Spinal cord (tissue), 10 donors: ENCODE measurements around the gene NKD2. TPM values are rescaled to one million over a fixed set of nuclear protein-coding genes. Genes with fewer than 3 reads are reported as not detected.
A peak's percentile ranks its signal among the peaks of the same experiment; 100 is the strongest.

Experiments
- DNase-seq, 6 donors: peaks; one replicate each; pipeline versions ENCODE4 v3.0.0 to v3.0.0-alpha.2; 2013 to 2015; ENCODE audit warnings: low spot score in 6 of 6, low read depth in 4 of 6
- H3K27ac ChIP-seq: one replicate; pipeline ENCODE4 v1.5.1; 2013; ENCODE audit warnings: low read depth, low read length, control low read depth
- H3K27me3 ChIP-seq: one replicate; pipeline ENCODE4 v1.6.1; 2013; ENCODE audit warnings: low read length; ENCODE audit not compliant: control insufficient read depth, insufficient read depth
- H3K36me3 ChIP-seq: one replicate; pipeline ENCODE4 v1.6.1; 2013; ENCODE audit warnings: low read length; ENCODE audit not compliant: control insufficient read depth, insufficient read depth
- H3K4me1 ChIP-seq: one replicate; pipeline ENCODE4 v1.6.1; 2013; ENCODE audit warnings: low read length; ENCODE audit not compliant: control insufficient read depth, insufficient read depth
- H3K4me3 ChIP-seq: one replicate; pipeline ENCODE4 v1.5.1; 2013; ENCODE audit warnings: low read depth, low read length, control low read depth
- H3K9me3 ChIP-seq: one replicate; pipeline ENCODE4 v1.6.1; 2013; ENCODE audit warnings: low read length; ENCODE audit not compliant: control insufficient read depth, insufficient read depth
- WGBS: methylation state at CpG from one replicate; pipeline ENCODE4 v1.1.5; 2013; ENCODE audit warnings: missing lambda C conversion rate; ENCODE audit not compliant: insufficient coverage; 5-methylcytosine and 5-hydroxymethylcytosine counted together
- polyA plus RNA-seq, 2 donors: library from polyadenylated mRNA; unstranded; fragments of 120-200 nt; gene quantifications; one replicate each; pipeline ENCODE4 v1.2.1, GENCODE V29; 2013; ENCODE audit not compliant: insufficient read length in 2 of 2
- total RNA-seq, 2 donors: library from RNA; depleted of rRNA in 1 of 2; stranded (reverse); fragments of 120-200 nt in 1 of 2; fragments of >200 nt in 1 of 2; gene quantifications; one replicate each; pipeline versions ENCODE4 v1.2.3 to v1.2.4, GENCODE V29; 2013 to 2014
- donor health status: healthy.

NKD2 gene
- total and polyA plus RNA-seq, 4 donors: 5.1 to 25.2 (median 15.4) TPM

DNA sequence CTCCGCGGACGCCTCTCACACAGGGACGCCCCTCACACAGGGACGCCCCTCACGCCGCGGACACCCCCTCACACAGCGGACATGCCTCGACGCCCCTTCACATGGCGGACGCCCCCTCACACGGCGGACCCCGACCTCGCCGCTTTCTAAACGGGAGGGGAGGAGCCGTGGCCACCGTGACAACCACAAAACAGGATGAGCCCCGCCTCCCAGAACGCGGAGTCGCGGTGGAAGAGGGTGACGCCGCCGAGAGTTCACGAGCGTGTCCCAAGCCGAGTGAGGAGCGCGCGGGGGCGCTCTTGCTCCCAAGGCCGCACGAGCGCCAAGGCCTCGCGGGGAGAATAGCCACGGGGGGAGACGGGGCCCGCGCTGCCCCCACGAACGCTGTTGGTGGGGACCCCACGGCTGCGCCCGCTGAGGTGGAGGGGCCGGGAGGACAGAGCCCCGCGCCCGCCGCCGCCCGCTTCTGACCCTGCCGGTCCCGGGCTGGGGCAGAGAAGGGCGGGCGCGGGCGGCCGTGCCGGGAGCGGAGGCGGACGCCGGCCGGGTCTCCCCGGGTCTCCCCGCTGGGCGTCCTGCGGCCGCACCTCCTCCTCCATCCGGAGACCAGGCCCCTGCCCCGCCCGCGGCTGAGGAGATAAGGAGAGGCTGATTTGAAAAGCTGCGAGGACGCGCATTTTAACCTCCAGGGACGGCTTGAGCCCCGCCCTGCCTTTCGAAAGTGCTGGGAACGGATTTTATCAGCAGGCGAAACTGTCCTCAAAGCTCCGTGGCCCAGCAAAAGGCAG lies 3.9 kb upstream of the NKD2 start:
- Histone ChIP-seq H3K27ac (no peak overlapping the region), H3K9me3 (no peaks in the 10 kb centered on the region), H3K27me3 (peaks cover 31% of the 10 kb centered on the region), H3K36me3 (no peaks in the 10 kb centered on the region), H3K4me1 (peaks cover 32% of the 10 kb centered on the region), H3K4me3 (peak overlapping the region; percentile 33)
- peak in 2 of 6 donors; percentile 82 to 84 for DNase-seq
- under 1% methylated on average over 85 of the region's 88 CpGs for WGBS

DNA sequence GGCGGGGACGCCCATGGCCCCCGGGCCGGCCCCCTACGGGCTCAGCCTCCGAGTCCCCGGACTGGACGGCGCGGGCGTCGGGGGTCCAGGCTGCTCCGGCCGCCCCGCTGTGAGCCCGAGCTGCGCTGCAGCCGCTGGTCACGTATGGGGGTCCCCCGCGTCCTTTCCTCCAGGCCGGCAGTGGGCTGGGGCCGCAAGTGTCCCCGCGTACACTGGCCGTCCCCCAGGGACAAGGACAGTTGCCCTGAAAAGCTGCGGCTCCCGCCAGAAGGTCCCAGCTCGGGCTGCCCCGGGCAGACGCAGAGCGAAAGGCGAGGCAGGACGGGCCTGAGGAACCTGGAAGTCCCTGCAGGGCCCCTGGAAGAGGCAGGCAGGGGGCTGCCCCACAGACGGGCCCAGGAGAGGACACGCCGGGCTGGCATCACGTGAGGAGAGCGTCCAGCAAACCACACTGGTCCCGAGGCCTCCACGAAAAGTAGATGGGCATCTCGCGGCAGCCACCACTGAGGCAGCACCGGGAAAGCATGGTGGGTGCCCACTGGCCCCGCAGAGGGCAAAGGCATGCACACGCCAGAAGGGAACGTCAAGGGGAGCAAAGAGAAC lies 3.3 kb upstream of the NKD2 start:
- H3K27me3 ChIP-seq: peaks cover 37% of the 10 kb centered on the region
- WGBS: 42% methylated on average over 47 of the region's 47 CpGs

DNA sequence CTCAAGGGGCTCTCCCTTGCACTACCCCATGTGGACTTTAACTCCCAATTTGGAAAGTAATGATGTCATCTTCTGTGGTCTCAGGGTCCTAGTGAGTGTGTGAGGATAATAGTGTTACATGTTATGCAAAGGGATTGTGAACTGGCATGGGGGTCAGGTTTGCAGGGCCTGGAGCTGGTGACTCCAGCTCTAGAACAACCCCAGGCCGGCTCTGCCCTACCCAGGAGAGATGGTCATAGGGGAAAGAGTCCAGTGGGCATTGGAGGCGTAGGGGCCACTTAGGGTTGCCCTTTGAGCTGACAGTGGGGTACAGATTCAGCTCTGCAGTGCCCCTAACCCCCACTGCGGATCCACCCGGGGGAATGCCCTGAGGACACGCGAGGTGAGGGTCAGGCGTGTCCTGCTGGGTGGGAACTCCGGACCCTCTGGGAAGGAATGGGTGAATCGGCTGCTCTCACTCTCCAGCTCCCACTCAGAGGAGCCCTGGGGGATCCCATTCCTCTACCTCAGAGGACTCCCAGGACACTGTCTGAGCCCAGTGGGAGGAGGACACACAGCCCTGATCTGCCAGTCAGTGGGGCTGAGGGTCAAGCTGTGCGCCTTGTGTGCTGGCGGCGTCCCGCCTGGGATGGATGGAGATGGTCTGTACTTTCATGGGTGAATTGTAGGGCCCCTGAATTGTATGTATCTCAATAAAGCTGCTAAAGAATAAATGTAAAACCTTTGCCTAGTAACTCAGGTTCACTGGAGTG lies 2.5 kb upstream of the NKD2 start:
- no peak for DNase-seq
- H3K4me1 ChIP-seq: peaks cover 45% of the 10 kb centered on the region
- peaks cover 39% of the 10 kb centered on the region for H3K27me3 ChIP-seq

More for the DNA sequence above, 3.3 kb upstream of the NKD2 start:
- Histone ChIP-seq H3K9me3 (no peaks in the 10 kb centered on the region), H3K27ac (no peak overlapping the region), H3K4me1 (peaks cover 39% of the 10 kb centered on the region), H3K36me3 (no peaks in the 10 kb centered on the region), H3K4me3 (peak overlapping the region; percentile 32)
- DNase-seq: no peak

DNA sequence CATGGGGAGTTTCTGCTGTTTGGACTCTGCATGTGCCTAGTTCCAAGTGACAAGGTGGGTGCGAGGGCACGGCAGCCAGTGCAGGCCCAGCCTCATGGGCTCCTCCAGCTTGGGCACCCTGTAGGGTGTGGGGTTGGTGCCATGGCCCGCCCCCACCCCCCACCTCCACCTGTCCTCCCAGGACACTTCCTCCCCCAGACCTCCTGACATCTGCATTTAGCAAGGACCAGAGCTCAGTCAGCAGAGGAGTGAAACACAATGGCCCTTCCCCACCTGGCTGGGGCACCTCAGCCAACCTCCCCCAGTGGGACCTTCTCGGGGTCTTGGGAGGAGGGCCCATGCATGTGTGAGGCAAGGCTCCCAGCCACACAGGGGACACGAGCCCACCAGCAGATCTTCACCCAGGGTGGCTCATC lies 1.9 kb upstream of the NKD2 start:
- Histone ChIP-seq H3K27me3 (peaks cover 41% of the 10 kb centered on the region), H3K9me3 (no peaks in the 10 kb centered on the region), H3K36me3 (peaks cover 5% of the 10 kb centered on the region), H3K4me3 (no peak overlapping the region), H3K27ac (no peak overlapping the region), H3K4me1 (peaks cover 50% of the 10 kb centered on the region)
- DNase-seq: no peak
- 66% methylated on average over 3 of the region's 5 CpGs for WGBS

More for the DNA sequence above, 2.5 kb upstream of the NKD2 start:
- H3K27ac ChIP-seq: no peak overlapping the region
- H3K9me3 ChIP-seq: no peaks in the 10 kb centered on the region
- H3K36me3 ChIP-seq: peaks cover 2% of the 10 kb centered on the region
- no peak overlapping the region for H3K4me3 ChIP-seq
- 91% methylated on average over 8 of the region's 13 CpGs for WGBS

DNA sequence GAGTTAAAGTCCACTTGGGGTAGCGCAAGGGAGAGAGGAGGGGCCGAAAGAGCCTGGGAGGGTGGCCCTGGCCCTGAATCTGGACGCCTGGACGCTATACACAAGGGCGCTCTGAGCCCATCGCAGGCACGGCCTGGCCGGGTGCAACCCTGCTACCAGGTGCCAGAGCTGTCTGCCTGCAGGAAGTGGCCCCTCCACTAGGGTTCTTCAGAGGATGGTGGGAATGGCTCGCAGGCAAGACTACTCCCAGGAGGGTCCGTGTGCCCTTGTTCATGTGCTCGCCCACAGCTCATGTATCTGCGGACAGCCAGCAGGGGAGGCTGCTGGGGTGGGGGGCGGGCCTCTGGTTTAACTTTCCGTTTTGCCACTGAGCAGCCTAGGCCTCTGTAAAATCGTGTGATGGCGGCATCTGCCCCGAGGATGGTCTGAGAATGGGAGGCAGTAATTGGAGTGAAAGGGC lies 1.4 kb upstream of the NKD2 start:
- peaks cover 56% of the 10 kb centered on the region for H3K4me1 ChIP-seq
- H3K27ac ChIP-seq: no peak overlapping the region
- H3K9me3 ChIP-seq: no peaks in the 10 kb centered on the region
- H3K36me3 ChIP-seq: peaks cover 7% of the 10 kb centered on the region
- 78% methylated on average over 16 of the region's 17 CpGs for WGBS
- H3K27me3 ChIP-seq: peaks cover 41% of the 10 kb centered on the region
- DNase-seq: no peak
- no peak overlapping the region for H3K4me3 ChIP-seq

DNA sequence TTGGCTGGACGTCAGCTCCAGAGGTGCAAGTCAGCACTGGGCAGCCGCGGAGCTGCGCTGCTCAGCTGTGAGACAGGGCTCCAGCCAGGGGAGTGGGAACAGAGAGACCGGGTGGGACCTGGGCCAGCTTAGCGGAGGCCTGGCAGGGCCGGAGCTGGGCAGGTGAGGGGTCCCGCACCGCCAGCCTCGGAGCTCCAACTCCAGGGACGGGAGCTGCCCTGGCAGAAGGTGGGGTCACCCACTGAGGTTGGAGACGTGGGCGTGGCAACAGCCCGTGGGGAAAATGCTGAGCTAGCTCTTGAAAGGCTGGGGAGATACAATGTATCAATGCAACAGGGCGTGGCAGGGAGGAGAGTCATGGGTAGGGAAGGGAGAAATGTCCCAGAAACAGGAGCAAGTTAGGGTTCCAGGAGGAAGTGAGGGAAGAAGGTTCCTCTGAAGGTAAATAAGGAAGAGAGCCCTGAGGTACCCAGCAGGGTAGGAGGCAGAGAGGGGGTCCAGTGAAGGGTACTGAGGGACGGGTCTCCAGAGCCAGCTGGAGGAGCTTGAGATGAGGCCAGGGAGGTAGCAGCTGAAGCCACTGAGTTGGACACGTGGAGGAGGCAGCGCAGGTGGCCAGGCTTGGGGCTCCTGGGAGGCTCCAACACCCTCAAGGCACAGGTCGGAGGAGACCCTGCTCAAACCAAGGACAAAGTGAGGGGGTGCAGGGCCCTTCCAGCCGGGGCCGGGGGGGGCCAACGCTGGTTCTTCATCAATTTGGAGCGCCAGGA lies 736 bp upstream of the NKD2 start:
- no peak for DNase-seq
- no peak overlapping the region for H3K4me3 ChIP-seq
- no peak overlapping the region for H3K27ac ChIP-seq
- H3K36me3 ChIP-seq: peaks cover 13% of the 10 kb centered on the region
- H3K4me1 ChIP-seq: peaks cover 62% of the 10 kb centered on the region
- no peaks in the 10 kb centered on the region for H3K9me3 ChIP-seq
- 63% methylated on average over 23 of the region's 23 CpGs for WGBS
- H3K27me3 ChIP-seq: peaks cover 41% of the 10 kb centered on the region

DNA sequence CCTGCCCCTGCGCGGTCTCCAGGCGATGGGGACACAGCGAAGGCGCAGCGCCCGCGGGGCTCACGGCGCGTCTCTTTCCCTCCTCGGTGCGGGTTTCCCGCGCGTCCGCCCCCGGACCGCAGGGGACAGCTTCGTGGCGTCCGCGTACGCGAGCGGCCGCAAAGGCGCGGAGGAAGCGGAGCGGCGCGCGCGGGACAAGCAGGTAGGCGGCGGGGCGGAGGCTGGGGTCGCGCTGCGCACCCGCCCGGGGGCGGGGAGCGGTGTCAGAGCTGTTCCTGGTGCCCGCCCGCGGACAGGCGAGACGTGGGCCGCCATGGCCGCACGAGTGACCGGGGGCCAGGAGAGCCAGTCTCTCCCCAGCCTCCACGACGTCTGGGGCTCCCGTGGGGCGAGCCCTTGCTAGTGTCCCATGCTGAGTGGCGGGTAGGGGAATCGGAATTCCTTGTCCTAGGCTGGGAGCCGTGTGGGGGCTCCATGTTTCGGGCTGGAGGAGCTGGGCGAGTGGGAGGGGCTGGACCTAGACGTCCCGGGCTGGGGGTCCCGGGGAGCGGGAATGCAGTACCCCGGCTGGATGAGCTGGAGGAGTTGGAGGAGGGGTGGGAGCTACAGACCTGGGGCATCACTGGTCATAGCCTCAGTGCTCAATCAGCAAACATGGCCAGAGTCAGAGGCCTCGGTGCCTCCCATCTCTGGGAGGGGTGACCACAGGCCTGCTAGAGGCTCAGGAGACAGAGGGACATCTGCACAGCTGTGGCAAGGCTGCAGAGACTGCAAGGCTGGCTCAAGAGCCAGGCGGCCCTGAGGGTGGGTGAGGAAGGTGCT lies 968 bp downstream of the NKD2 start:
- H3K9me3 ChIP-seq: no peaks in the 10 kb centered on the region
- peak overlapping the region; percentile 45 for H3K4me3 ChIP-seq
- DNase-seq: no peak
- peaks cover 61% of the 10 kb centered on the region for H3K4me1 ChIP-seq
- H3K27ac ChIP-seq: no peak overlapping the region
- peaks cover 33% of the 10 kb centered on the region for H3K27me3 ChIP-seq
- 5% methylated on average over 70 of the region's 70 CpGs for WGBS
- peaks cover 28% of the 10 kb centered on the region for H3K36me3 ChIP-seq

DNA sequence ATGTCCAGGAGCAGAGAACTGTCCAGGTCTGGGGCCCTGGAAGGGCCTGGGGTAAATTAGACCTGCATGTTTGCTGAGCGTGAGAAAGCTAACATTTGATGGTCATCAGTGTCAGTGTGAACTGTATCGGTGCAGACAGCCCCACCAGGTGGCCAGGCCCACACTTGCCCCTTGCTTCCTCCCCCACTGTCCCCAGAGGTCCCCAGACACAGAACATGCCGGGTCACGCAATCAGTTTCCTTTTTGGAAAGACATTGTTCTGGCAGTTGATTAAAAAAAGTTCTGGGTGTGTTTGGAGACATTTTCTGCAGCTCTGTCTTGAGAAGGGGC lies 1.5 kb downstream of the NKD2 start:
- H3K36me3 ChIP-seq: peaks cover 34% of the 10 kb centered on the region
- H3K4me3 ChIP-seq: peak overlapping the region; percentile 45
- no peak for DNase-seq
- H3K27me3 ChIP-seq: peaks cover 30% of the 10 kb centered on the region
- WGBS: 25% methylated on average over 2 of the region's 4 CpGs
- no peaks in the 10 kb centered on the region for H3K9me3 ChIP-seq
- H3K4me1 ChIP-seq: peaks cover 58% of the 10 kb centered on the region
- H3K27ac ChIP-seq: no peak overlapping the region
